OCI-LY1 (cell line): ENCODE data around the gene PAX2.

Source experiments
- EZH2 ChIP-seq: fragments of 200-600 bp; sonication (generic), shearing (Covaris generic); IDR thresholded peaks from 2 replicates; pipeline ENCODE4 v1.8.0; 2017; ENCODE audit warnings: borderline replicate concordance, mixed run types, mild to moderate bottlenecking, antibody characterized with exemption, low read length, moderate library complexity, mixed read lengths
- TF ChIP-seq, protein P1 (sequence below): fragments of 200-600 bp; sonication (generic), shearing (Covaris generic); IDR thresholded peaks from 2 replicates; pipeline ENCODE4 v1.5.1; 2017; ENCODE audit warnings: mild to moderate bottlenecking, antibody characterized with exemption, low read length, moderate library complexity, mixed read lengths

DNA sequence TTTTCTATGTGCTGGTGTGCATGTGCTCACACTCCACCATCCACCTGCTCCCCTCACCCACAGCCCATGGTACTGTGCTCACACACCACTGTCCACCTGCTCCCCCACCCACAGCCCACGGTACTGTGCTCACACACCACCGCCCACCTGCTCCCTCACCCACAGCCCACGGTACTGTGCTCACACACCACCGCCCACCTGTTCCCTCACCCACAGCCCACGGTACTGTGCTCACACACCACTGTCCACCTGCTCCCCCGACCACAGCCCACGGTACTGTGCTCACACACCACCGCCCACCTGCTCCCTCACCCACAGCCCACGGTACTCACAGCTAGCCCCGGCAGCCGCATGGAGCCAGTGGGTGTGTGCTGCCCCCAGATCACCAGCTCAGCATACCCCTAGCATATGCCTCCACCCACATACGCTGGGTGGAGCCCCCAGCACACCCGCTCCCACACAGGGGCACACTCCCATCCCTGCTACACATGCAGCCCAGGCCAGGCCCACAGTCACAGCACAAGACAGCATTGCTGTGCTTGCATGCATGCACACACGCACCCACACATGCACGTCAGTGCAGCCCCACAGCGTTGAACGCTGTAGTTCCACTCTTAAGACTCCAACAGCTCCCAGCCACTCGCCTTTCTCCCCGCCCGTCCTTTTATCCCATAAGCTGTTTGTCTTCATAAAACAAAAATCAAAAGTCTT lies 62.0 kb downstream of the PAX2 start:
- TF ChIP-seq EZH2: no peak
- TF ChIP-seq, protein P1, sequence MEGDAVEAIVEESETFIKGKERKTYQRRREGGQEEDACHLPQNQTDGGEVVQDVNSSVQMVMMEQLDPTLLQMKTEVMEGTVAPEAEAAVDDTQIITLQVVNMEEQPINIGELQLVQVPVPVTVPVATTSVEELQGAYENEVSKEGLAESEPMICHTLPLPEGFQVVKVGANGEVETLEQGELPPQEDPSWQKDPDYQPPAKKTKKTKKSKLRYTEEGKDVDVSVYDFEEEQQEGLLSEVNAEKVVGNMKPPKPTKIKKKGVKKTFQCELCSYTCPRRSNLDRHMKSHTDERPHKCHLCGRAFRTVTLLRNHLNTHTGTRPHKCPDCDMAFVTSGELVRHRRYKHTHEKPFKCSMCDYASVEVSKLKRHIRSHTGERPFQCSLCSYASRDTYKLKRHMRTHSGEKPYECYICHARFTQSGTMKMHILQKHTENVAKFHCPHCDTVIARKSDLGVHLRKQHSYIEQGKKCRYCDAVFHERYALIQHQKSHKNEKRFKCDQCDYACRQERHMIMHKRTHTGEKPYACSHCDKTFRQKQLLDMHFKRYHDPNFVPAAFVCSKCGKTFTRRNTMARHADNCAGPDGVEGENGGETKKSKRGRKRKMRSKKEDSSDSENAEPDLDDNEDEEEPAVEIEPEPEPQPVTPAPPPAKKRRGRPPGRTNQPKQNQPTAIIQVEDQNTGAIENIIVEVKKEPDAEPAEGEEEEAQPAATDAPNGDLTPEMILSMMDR: no peak
